Measurements from ENCODE around the gene RXRG.

RXRG gene

GRCh38 chr1:165409657-165410358 is 35.1 kb downstream of the RXRG start:
- DNase-seq (ENCODE audit: low spot score): peak; percentile 86

GRCh38 chr1:165408518-165408917 is 36.4 kb downstream of the RXRG start:
- DNase-seq (ENCODE audit: low spot score): peak; percentile 13

DNA sequence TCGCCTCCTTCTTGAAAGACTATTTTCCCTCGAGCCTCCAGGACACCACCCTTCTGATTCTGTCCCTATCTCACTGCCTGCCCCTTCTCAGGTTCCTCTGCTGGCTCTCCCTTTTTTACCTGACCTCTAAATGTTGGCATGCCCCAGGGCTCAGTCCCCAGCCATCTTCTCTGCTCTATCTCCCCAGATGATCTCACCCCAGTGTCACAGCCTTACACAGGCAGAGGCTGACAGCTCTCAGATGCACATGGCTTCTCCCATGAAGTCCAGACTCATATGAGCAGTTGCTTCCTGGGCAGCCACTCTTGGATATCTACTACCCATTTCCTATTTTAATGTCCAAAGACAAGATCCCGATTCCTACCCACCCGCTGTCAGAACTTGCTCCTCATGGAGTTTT is 37.5 kb downstream of the RXRG start:
- DNase-seq (ENCODE audit: low spot score): no peak

- DNase-seq (ENCODE audit: low spot score): peak; percentile 19
Observed at GRCh38 chr1:165403835-165404482, 41.0 kb downstream of the RXRG start.

DNA sequence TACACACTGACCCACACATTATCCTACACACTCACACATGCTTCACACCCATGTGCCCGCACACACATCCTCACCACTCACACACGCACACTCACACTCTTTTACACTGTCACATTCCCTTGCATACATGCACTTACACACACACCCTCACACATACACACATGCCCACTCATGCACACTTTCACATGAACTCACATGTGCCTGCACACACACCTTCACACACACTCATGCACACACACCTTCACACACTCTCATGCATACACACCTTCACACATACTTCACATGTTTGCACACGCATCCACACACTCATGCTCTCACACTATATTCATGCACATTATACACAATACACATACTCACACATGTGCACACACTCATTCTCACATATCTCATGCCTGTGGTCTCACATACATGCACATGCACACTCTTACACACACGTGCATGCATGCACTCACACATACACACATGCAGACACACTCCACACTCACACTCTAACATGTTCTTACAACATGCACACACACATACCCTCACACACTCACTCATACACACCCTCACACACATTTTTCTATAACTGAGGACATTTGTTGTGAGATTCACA is 42.3 kb downstream of the RXRG start:
- DNase-seq (ENCODE audit: low spot score): no peak

DNA sequence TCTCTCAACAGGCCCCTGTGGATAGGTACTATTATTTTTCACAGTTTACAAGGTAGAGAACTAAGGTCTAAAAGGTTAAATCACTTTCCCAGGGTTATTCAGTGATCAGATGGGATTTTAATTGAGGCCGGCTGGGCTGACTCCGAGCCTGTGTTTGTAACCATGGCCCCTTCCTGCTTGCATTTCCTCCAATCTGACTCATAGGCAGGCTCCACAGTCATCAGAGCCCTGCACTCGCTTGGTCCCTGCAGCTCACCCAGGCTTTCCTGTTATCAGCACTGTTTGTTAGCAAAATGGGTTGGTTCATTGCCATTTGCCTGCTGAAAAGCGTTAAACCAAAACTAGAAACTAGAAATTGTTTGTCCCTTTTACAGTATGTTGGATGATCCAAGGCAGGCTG is 47.0 kb downstream of the RXRG start:
- DNase-seq (ENCODE audit: low spot score): no peak

DNA sequence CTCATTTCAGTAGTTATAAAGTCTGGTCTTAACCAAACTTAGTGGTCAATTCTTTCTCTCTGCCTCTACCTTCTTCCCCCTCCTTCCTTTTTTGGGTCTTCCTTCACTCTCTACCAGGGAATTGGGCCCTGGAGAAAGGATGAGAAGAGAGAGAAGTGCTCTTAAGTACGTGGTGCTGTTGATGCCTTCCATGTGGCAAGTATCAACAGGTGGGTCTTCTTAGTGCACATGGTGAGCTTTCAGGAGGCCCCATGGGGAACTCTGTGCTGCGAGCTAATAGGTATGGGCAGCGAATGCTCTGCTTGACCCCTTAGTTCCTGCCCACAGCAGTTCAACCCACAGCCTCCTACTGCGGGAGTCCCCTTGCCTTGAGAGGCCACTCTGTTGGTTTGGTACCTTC is 49.0 kb downstream of the RXRG start:
- no peak for DNase-seq (ENCODE audit: low spot score)

GRCh38 chr1:165395478-165395877 is 49.4 kb downstream of the RXRG start:
- DNase-seq (ENCODE audit: low spot score): no peak

DNA sequence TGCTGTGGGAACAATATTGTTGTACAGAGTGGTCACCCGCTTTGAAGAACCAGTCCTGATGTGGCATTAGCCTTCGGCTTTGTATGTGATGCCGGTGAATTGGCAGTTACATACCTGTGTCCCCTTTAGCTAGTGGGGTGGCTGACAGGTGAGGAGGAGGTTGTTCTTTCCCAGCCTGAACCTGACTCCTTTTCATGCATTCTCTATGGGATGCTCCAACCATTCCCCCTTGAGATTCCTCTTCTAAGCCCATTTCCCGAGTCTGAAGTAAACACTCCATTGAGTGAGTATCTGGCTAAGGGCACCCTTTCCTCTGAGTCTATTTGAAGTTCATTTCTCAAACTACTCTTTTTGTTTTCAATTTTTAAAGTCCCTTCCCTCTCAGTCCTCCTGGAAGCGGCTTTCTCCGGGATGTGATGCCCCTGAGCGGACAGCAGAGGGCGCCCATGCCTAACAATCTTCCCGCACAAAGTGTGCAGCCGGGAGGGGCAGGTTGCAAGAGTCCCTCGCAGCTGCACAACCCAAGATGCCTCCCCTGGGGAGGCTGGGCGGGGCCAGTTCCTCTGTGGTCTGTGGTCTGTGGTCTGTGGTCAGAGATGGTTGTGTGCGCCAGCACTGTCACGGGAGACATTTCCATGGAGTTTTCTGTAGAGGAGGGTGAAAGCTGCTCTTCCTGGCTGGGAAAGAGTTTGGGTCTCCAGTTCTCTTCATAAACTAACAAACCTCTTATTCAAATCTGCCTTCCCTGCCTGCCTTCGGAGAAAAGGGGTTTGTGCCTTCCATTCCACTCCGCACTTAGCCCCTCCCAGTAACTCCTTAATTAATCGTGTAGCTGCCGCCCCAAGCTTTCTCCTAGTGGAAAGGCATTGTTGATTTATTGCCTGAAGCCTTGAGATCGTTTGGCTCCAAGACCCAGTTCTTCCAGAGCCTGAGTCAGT is 52.0 kb downstream of the RXRG start:
- peak; percentile 65 for DNase-seq (ENCODE audit: low spot score)

DNA sequence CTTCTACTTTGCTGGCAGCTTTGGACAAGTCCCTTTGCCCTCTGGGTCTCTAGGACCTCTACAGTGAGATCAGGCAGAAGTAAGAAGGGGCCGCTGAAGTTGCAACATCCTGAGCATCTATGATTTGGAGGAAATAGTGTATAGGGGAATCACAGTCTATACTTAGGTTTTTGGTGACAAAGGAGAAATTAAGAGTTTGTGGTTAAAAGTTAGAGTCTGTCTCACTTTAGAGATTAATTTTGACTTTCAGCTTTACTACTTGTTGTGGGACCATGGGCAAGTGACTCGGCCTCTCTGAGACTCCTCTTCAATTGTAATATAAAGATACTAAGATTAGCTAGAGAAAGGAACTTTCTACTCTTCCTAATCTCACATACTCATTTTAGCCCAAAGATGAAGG is 55.3 kb downstream of the RXRG start:
- no peak for DNase-seq (ENCODE audit: low spot score)

GRCh38 chr1:165387961-165388360 is 57.0 kb downstream of the RXRG start:
- no peak for DNase-seq (ENCODE audit: low spot score)

DNA sequence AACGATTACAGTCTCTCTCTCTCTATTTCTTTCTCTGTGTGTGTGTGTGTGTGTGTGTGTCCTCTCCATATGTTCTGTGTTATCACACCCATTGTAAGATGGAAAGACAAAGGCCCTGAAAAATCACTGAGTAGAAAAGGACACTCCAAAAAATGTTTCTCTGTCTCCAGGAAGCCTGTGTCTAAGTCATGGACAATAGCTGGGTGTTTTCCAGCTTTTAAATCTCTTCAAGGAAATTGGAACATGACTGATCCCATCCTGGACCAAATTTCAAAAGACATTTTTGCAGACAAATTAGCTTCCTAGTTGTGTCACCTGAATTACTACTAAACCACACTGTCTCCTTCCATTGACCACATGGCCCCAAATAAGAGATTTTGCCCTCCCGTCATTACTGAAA is 57.4 kb downstream of the RXRG start:
- DNase-seq (ENCODE audit: low spot score): no peak

GRCh38 chr1:165383599-165384405 is 61.1 kb downstream of the RXRG start:
- peak; percentile 85 for DNase-seq (ENCODE audit: low spot score)

DNA sequence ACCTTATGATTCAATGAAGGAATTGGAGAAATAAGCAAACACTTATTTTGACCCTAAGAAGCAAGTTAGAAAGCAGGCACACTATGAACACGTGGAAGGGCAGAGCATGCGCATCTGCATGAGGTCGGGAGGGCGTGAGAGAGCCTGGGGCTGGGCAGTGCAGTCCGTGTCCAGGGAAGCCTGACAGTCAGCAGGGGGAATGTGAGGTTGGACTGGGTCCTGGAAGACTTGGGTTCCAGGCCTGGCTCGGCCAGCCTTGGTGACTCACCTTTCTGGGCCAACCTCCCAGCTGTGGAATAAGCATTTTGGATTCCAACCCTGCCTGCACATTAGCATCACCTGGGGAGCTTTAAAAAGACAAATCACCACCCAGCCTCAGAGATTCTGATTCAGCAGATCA is 61.9 kb downstream of the RXRG start:
- DNase-seq (ENCODE audit: low spot score): no peak

DNA sequence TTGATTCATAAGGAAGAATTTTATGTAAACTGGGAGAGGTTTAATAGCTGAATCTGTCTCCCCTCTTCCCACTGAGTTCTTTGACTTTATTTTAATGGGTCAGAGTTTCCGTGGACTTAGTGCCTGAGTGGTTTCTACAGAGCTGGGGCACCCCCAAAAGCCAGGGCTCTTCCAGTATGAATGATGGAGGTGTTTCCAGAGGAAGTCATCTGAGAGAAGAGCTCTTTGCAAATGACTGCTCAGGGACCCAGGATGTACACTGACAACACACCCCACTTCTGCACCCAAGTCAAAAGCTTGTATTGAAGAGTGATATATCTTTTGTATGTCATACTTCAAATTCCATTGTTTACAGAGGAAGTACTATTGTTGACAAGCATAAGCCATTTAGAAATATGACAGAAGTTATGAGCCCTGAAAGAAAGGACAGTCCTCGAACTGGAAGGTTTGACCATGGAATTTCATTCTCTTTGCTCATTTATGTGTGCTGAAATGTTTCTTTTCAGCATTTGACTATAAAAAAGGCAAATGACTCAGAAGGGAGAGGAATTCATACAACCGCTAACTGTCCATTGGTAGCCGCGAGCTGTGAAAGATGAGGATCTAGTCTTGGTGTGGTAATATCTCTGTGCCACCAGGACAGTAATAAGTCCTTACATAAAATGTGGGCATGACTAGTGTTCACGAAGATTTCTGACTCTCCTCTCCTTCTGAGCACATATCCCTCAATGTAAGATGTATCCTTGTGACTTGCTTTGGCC is 63.0 kb downstream of the RXRG start:
- DNase-seq (ENCODE audit: low spot score): no peak

DNA sequence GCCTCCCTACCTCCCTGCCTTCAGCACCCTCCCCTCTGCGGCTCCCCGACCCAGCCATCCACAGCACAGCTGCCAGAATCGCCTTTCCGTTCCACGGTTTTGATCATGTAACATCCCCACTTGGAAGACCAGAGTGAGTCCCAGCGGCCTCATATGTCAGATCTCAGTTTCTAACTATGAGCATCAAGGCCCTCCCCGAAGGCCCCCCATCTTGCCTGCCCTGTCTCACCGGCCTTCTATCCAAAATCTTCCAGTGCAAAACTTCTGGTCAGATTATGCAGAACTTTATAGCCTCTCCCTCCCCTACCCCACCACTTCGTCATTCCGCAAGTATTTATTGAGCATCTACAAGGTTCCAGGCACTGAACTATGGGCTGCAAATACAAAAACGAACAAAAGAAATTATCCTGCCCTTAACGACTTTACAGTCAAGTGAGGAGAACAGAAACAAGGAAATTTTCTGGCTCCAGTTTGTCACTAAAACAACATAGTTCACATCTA is 68.1 kb downstream of the RXRG start:
- DNase-seq (ENCODE audit: low spot score): no peak

- peak; percentile 31 for DNase-seq (ENCODE audit: low spot score)
Observed at GRCh38 chr1:165376041-165376810, 68.7 kb downstream of the RXRG start.

DNA sequence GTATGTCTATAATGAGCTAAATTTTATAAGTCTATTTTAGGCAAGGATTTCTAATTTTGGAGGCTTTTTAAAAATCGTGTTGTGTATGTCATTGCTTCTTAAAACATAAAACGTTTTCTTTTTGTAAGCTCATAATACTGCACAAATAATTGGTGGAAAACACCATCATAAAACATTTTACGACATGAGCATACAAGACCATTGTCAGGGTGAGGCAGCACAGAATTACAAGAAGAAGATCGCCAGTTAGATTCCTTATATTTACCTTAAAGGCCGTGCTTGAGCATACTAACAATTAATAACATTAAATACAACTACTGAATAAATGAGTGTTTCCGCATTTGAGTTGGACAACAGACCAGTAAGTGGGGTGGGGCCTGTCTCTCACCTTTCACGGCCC is 69.3 kb downstream of the RXRG start:
- no peak for DNase-seq (ENCODE audit: low spot score)

- no peak for DNase-seq (ENCODE audit: low spot score)
Observed at GRCh38 chr1:165371588-165372225, 73.2 kb downstream of the RXRG start.

All from cerebellar cortex (tissue), 1 donor.